NCI-H345 treated with DMSO at 0.1 percent for 48 hours (cell line): ENCODE measurements around the gene SCO2.
A peak's percentile ranks its signal among the peaks of the same experiment; 100 is the strongest.
"Not testable (repeated sequence)": the region's sequence is repeated elsewhere in the genome, so short reads cannot be mapped to it uniquely, and the experiment has no call there.

Experiments
- DNase-seq: peaks from one replicate; lab custom pipeline; 2025; ENCODE audit not compliant: unreplicated experiment; lab: John Stamatoyannopoulos, UW

Gene SCO2

DNA sequence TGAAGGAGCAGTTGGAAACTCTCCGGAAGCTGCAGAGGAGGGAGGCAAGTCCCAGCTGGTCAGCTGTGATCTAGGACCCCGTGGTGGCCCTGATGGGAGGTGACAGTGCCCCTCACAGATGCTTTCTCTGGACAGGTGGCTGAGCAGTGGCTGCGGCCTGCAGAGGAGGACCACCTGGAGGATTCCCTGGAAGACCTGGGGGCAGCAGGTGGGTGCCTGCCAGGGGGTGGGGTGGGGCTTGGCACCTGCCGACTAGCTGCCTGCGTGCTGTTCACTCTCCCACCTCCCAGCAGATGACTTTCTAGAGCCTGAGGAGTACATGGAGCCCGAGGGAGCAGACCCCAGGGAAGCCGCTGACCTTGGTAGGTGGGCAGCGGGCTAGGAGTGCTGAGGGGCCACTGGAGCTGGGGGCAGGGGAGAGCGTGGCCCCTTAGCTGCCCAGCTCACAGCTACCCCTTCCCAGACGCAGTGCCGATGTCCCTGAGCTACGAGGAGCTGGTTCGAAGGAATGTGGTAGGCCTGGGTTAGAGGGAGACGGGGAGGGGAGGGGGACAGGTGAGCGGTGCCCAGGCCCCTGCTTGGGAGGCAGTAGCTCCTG is 3.1 kb downstream of the SCO2 start:
- no peak for DNase-seq

DNA sequence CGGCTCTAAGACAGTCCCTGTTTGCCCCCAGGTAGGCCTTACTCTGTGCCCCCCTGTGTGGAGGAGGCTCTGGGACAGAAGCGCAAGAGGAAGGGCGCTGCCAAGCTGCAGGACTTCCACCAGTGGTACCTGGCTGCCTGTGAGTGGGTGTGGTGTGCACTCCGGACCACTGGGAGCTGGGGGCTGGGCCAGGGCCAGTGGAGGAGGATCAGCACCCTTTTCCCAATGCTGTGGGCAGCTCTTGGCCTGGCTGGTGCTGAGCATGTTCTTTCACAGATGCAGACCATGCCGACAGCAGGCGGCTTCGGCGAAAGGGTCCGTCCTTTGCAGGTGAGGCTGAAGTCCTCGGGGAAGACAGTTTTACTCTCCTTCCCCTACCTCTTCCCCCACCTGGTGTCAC is 3.7 kb downstream of the SCO2 start:
- no peak for DNase-seq

DNA sequence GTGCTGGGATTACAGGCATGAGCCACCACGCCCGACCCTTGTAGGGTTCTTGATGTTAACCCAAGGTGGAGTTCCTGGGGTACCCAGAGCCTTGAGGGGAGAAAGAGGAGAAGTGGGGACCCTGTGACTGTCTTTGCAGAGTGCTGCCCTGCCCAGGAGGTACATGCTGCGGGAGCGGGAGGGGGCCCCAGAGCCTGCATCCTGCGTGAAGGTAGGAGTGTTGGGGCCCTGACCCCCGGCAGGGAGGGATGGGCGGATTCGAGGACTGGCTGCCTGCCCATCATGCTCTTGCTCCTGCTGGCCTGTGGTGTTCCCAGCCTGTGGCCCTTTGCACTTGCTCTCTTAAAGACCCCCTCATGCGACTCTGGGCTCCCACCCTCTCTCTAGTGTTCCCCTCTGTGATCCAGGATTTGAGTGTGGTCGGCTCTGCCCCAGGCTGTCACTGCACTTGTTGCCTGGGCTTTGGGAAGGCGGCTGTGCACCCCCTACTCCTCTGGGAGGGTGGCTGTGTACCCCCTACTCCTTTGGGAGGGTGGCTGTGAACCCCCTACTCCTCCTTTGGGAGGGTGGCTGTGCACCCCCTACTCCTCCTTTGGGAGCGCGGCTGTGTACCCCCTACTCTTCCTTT is 4.5 kb downstream of the SCO2 start:
- DNase-seq, result no peak

DNA sequence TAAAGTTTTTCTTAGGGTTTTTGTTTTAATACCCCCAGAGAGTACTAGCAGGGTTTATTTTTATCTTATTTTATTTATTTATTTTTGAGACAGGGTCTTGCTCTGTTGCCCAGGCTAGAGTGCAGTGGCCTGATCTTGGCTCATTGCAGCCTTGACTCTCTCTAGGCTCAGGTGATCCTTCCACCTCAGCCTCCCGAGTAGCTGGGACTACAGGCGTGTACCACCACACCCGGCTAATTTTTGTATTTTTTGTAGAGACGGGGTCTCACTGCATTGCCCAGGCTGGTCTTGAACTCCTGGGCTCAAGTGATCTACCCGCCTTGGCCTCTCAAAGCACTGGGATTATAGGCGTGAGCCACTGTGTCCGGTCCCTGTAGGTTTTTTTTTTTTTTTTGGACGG is 5.2 kb downstream of the SCO2 start:
- DNase-seq, result not testable (repeated sequence)

DNA sequence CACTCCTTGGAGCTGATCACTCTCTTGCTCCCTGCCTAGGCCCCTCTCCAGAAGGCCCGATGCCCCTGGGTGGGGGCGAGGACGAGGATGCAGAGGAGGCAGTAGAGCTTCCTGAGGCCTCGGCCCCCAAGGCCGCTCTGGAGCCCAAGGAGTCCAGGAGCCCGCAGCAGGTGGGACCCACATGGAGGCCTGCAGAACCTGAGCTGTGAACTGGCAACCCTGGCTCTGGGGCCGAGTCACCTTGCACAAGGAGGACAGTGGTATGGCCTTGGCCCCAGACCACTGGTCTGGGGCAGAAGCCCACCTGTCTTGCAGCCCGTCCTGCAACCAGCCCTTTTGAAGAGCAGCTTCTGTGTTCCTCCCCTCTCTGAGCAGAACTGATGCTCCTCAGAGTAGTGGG is 6.2 kb downstream of the SCO2 start:
- DNase-seq, result no peak

DNA sequence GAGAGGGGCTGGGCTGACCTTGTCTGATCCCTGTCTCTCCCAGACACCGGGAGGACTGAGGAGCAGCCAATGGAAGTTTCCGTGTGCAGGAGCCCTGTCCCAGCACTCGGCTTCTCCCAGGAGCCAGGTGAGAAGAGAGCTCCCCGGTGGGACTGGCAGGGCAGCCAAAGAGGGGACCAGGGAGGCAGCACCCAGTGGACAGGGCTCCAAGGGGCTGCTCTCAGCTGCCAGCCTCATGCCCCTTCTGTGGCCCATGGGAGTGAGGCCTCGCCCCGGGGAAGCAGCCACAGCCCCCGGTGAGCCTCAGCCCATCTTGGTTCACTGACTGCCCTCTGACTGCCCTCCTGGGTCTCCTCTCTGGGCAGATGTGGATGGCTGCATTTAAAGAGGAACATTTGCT is 6.8 kb downstream of the SCO2 start:
- no peak for DNase-seq

DNA sequence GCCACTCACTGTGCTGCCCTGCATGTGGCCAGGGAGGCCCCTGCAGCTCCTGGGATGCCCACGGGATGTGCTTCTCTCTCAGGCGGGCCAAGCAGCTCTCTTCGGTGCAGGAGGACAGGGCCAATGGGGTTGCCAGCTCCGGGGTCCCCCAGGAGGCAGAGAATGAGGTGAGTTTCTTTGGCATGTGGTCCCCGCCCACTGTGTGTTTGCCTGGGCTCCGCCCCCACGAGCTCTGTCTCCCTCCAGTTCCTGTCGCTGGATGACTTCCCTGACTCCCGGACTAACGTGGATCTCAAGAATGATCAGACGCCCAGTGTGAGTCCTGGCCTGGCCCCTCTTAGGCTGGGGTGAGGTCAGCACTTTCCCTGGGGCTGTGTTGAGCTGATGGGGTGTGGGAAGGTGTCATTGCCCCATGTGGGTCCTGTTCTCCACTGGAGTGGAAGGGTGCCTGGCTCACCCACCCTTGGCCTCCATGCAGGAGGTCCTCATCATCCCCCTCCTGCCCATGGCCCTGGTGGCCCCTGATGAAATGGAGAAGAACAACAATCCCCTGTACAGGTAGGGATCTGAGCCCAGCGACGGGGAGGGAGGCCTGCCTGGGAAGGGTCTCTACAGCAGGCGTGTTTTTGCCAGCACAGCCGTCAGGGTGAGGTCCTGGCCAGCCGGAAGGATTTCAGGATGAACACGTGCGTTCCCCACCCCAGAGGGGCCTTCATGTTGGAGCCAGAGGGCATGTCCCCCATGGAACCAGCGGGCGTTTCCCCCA is 7.7 kb downstream of the SCO2 start:
- DNase-seq, result no peak

DNA sequence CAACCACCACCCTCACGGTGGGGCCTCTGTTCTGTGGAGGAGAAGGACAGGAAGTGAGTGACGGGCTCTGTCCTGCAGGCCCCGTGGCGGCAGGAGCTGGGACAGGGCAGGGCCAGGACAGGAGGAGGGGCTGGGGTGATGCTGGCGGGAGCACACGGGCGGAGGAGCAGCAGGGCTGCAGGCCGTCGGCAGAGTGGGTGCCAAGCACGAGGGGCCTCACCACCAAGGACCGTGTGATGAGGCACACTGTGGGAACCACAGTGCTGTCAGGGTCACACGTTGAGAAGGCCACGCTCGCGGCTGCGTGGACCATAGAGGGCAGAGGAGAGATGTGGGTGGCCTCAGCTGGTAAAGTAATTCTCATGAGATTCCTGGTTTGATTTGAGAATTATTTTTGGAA is 8.5 kb downstream of the SCO2 start:
- DNase-seq, result no peak

DNA sequence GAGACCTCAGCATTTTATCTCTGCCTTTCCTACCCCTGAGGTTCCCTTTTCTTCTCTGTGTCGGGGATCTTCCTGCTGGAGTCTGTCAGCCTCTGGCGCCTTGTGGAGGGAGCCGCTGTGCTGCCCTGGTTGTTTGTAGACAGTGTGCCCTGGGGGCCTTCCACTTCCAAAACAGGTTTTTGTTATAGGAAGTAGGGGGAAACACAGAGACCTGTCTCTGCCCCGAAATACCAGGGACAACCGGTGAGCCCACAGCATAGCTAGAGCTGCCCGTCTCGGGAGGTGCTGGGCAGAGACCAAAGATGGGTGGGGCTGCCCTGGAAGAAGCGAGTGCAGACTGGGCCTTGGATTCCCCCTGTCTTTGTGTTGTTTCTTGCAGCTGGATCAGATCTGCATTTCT is 9.3 kb downstream of the SCO2 start:
- DNase-seq, result no peak

DNA sequence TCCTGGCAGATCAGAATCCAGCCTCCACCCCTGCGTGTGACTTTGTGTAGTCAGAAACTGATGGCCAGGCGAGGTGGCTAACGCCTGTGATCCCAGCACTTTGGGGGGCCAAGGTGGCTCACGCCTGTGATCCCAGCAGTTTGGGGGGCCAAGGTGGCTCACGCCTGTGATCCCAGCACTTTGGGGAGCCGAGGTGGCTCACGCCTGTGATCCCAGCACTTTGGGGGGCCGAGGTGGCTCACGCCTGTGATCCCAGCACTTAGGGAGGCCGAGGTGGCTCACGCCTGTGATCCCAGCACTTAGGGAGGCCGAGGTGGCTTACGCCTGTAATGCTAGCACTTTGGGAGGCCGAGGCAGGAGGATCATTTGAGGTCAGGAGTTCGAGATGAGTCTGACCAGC is 12.2 kb downstream of the SCO2 start:
- DNase-seq, result no peak

DNA sequence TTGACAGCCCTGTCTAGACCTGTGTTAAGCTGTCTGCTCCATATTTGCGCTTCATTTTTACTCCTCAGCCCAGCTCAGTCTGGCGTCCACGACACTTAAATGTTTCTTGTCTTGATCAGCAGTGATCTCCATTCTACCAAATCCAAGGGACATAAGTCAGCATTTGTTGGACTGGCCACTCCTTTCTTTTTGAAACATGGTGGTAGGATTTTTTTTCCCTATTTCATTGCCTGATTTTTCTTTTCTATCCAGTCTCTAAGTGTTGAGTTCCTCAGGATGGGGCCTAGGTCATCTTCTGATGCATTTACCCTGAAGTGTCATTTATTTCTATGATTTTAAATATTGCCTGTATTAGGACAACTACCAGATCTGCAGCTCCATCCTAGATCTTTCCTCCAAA is 16.5 kb downstream of the SCO2 start:
- DNase-seq, result no peak

DNA sequence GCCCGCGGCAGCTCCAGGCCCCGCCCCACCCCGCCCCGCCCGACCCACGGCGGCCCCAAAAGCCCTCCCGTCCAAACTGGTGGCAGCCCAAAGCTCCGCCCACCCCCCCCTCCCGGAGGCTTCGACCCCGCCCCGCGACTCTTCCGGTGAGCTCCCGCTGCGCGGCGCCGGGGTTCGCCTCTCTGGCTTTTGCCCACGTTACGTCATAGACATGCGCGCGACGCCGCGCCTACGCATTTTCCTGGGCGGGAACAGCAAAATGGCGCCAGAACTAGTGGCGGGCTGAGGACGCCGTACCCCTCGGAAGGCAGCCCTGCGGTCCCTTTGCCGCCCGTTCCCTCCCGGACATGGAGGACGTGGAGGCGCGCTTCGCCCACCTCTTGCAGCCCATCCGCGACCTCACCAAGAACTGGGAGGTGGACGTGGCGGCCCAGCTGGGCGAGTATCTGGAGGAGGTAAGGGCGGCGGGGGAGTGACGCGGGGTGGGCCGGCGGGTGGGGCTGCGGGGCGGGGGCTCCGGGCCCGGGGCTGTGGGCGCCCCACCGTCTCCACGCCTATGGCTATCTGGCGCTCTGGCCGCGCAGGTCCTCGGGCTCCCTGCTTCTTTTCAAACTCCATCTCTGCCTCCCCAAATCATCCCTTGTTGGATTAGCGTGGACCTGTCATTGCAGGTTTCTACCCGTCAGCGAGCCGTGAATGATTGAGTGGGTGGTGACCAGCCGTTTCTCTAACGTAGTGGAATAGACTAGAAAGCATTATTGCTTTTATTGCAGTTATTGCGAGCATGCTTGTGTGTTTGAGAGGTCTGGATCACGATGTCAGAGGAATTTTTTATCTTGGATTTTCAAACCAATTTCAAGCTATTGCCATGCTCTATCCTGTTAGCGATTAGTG is 17.2 kb downstream of the SCO2 start, which contains the start of gene NCAPH2:
NCAPH2 (plus strand) TSS at position 234 of the 894 bp plus-strand sequence; CDS start at position 348, 114 bp downstream.
- peak; percentile 69 for DNase-seq

DNA sequence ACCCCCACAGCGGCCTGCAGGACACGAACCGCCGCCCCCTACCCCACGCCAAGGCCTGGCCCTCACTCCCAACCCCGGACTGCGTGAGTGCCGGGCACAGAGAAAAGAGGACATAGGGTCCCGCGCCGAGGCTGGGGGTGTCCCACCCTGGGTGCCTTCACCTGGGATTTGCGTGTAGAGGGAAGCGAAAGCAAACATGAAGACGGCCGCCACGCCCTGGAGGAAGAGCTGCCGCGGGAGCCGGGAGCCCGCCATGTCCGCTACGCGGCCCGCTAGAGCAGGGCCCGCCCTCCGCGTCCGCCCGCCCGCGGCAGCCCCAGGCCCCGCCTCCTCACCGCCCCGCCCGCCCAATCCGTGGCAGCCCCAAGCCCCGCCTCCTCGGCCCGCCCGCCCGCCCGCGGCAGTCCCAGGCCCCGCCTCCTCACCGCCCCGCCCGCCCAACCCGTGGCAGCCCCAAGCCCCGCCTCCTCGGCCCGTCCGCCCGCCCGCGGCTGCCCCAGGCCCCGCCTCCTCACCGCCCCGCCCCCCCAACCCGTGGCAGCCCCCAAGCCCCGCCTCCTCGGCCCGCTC is 17.9 kb downstream of the SCO2 start, which contains the start of gene LMF2:
LMF2 (minus strand) TSS at position 282 of the 570 bp plus-strand sequence; CDS start at position 255, 27 bp downstream.
- DNase-seq, result peak; percentile 60

DNA sequence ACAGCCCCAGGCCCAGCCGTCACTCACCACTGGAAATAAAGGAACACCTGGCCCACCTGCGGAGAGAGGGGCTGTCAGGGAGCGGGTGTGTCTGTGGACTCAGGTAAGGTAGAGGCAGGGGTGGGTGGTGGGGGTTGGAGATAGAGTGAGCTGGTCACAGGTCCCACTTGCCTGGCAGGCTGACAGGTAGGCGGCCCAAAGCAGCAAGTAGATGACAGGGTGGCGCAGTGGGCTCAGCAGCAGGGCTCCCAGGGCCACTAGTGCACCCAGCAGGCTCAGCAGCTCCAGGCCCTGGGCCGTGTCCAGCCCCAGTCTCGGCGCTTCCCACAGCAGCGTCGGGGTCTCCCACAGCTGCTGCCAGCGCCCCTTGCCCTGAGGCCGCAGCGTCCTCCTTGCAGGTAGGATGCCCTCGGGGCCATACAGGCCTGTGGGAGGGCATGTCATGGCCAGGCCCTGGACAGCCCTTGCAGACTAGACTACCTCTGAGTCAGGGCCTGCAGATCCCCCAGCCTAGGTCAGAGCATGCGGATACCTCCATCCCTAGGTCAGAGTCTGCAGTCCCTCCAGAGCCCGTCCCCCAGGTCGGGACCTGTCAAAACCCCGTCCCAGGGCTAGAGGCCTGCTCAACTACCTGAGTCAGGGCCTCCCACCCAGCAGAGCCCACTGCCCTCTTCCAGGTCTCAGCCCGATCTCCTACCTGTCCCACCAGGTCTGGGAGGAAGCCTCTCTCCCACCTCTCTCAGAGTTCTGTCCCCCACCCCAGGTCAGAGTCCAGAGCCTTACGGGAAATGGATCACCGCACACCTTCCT is 18.6 kb downstream of the SCO2 start:
- no peak for DNase-seq

DNA sequence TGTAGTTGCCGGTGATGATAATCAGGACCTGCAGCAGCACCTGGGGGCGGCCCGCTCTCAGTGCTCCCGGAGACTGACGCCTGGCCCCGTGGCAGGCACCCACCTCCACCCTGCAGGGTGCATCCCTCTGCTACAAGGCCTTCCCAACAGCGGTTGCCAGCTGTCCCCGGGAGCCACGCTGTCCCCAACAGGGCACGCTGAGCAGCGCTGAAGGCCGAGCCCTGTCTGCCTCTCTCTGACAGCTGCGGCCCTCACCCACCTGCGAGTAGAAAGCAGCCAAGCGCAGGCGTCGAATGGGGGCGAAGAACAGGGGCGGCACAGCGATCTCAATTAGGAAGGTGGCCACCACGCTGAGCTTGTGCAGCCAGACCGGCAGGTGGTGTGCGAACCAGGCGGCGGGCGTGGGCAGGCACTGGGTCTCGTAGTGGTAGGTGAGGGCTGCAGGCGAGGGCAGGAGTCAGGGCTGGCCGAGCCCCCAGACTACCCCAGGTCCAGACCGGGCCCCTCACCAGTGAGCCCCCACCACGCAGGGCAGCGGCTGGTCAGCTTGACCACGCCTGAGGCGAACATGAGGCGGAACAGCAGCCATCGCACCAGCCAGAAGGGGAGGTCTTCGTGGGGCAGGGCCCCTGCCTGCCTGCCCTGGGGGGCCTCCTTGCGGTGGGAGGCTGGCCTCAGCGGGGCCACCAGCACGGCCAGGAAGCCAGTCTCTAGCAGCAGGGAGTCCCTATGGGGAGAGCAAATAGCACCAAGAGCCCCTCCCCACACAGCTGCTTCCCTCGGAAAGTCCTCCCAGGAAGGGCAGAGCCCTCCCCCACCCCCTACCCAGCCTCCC is 19.4 kb downstream of the SCO2 start:
- peak; percentile 63 for DNase-seq

DNA sequence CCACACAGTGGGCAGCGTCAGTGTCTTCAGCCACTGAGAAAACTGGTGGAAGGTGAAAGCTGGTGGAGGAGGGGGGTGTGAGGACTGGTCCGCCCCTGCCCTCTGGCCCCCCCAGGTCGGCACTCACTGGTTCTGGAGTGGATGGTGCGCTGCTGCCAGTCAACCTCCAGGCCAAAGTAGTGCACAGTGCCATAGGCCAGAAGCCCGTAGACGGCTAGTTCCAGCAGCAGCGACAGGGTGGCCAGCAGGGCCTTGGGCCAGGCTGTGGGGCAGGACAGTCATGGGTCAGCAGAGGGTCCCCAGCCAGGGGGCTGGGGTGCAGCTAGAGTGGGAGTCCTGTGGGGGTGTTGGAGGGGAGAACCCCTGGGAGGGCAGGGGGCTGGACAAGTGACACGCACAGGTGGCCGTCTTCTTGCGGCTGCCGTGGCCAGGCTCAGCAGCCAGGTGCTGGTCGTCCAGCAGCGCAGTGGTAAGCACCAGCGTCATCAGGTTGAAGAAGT is 20.1 kb downstream of the SCO2 start:
- no peak for DNase-seq

DNA sequence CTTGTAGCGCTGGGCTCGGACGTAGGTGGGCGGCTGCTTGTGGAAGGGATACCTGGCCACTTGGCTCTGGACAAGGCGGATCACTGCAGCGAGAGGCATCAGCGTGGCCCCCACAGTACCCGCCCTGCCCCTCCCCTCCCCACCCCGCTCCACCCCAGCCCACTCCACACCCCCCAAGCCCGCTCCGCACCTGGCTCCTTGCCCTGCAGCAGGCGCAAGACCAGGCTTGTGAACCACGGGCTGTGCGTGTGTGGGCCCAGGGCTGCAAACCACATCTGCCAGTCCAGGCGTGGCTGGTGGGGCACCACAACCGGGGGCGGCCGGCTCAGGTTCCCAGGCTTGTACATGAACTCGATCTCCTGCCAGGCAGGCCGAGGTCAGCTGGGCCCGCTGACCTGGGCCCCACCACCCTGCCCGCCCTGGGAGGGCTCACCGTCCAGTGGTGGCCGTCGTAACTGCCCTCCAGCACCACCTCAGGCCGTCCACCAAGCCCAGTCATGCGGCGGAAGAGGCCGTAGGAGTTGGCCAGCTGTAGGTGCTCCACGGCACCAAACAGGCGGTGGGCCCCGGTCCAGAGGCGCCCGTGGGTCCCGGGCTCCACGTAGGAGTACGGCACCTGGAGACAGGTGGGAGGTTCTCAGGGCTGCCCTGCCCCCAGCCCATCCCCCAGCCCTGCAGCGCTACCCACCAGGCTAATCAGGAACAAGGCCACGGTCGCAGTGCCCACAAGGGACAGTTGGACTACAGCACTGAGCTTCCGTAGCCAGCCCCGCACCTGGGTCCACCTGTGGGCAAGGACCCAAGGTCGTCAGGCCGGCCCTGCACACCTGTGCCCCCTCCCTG is 20.8 kb downstream of the SCO2 start:
- DNase-seq, result no peak
